Adrenal gland (tissue), 12 donors: ENCODE measurements around the gene TMED10. TPM values are rescaled to one million over a fixed set of nuclear protein-coding genes. Genes with fewer than 3 reads are reported as not detected.

Experiments
- DNase-seq, 7 donors: peaks; one replicate each; pipeline ENCODE4 v3.0.0-alpha.2; 2019 to 2020
- H3K27ac ChIP-seq, 5 donors: fragments of 200-600 bp; sonication (generic) in 4 of 5; 1 replicate in 3 of 5; 2 replicates in 2 of 5; pipeline versions ENCODE4 v1.5.1 to v1.8.0; 2016 to 2020; ENCODE audit warnings: mild to moderate bottlenecking in 1 of 5
- H3K27me3 ChIP-seq: fragments of 200-600 bp; 2 replicates; pipeline ENCODE4 v1.8.0; 2021
- H3K36me3 ChIP-seq, 2 donors: fragments of 200-600 bp; replicated peaks in 1 of 2; 1 replicate in 1 of 2; 2 replicates in 1 of 2; pipeline versions ENCODE4 v1.5.1 to v1.8.0; 2018 to 2022
- H3K4me1 ChIP-seq, 2 donors: fragments of 200-600 bp; replicated peaks in 1 of 2; 1 replicate in 1 of 2; 2 replicates in 1 of 2; pipeline versions ENCODE4 v1.5.1 to v1.8.0; 2018 to 2021
- H3K4me3 ChIP-seq, 4 donors: fragments of 200-600 bp; sonication (generic) in 3 of 4; one replicate each; pipeline ENCODE4 v1.5.1; 2016 to 2018
- H3K9me3 ChIP-seq, 3 donors: fragments of 200-600 bp; sonication (generic) in 1 of 3; replicated peaks in 1 of 3; 1 replicate in 2 of 3; 2 replicates in 1 of 3; pipeline versions ENCODE4 v1.5.1 to v1.8.0; 2016 to 2021
- CTCF ChIP-seq, 6 experiments: fragments of 450-650 bp in 4 of 6; fragments of 200-600 bp in 2 of 6; sonication (generic) in 1 of 6; IDR thresholded peaks; 1 replicate in 5 of 6; 2 replicates in 1 of 6; pipeline versions ENCODE4 v1.5.1 to v1.8.0; 2016 to 2021; ENCODE audit warnings: antibody characterized with exemption in 6 of 6, mild to moderate bottlenecking in 2 of 6, moderate library complexity in 1 of 6
- POLR2A ChIP-seq, 2 donors: fragments of 450-650 bp; IDR thresholded peaks; one replicate each; pipeline ENCODE4 v1.6.1; 2017; ENCODE audit warnings: antibody characterized with exemption in 2 of 2, mild to moderate bottlenecking in 2 of 2, moderate library complexity in 1 of 2
- WGBS, 4 donors: extraction: QIAGEN DNeasy Blood & Tissue Kit in 2 of 4; methylation state at CpG; one replicate each; pipeline versions ENCODE4 v1.1.5 to v1.1.7; 2013 to 2017; 5-methylcytosine and 5-hydroxymethylcytosine counted together
- intact Hi-C, 2 donors: fragments of 100-400 bp; cut with DNase I; formaldehyde crosslinking; loops; one replicate each; pipeline versions ENCODE4 v1.14.1 to v1.15.0; 2022 to 2023
- polyA plus RNA-seq, 3 donors: library from polyadenylated mRNA; stranded (reverse); fragments of 200-250 nt in 2 of 3; fragments of 350-450 nt in 1 of 3; fragmentation: Illumina TruSeq in 1 of 3; extraction: RNeasy Lipid Tissue Mini Kit (QIAGEN cat#74804) in 1 of 3; gene quantifications; one replicate each; pipeline ENCODE4 v1.2.3, GENCODE V29; 2013 to 2014
- total RNA-seq, 9 donors: library from RNA; depleted of rRNA in 4 of 9; stranded (reverse); fragments of >200 nt in 4 of 9; fragments of 120-200 nt in 1 of 9; fragmentation: NEBNext Ultra II Directional in 1 of 9; extraction: Animal tissue kit (Norgen Biotek cat#: 25700) in 1 of 9; gene quantifications; one replicate each; pipeline versions ENCODE4 v1.1.0 to v1.2.4, GENCODE V29; 2013 to 2023
- donor health status: healthy with polysubstance abuse.
- donor health status: Bipolar disorder and iron deficiency.
- donor health status: DM: yes; HTN: yes; CAD: no.
- donor health status: DM: no; HTN: no; CAD: no.
- donor health status: DM: no; HTN: no; CAD: no.
- donor health status: DM: yes; HTN: yes; CAD: no.

The TMED10 gene
- total and polyA plus RNA-seq, 12 donors: 33.7 to 532 (median 319) TPM

GRCh38 chr14:75107186-75107585 lies 69.2 kb downstream of the TMED10 start:
- intact Hi-C loops: no loop called here
- WGBS, 4 donors: 60 to 90% (median 75%) methylated on average over 3 of the region's 3 CpGs

GRCh38 chr14:75101491-75101890 lies 74.9 kb downstream of the TMED10 start:
- Histone ChIP-seq H3K4me1 (no peaks in the 10 kb centered on the region), H3K27me3 (no peaks in the 10 kb centered on the region), H3K4me3 (no peak overlapping the region), H3K36me3 (peaks cover 0 to 93% of the 10 kb centered on the region in 2 donors), H3K9me3 (no peaks in the 10 kb centered on the region), H3K27ac (no peak overlapping the region)
- TF ChIP-seq CTCF (IDR thresholded peaks at IDR 0.05) (no peak), POLR2A (IDR thresholded peaks at IDR 0.05) (no peak)
- no peak for DNase-seq
- intact Hi-C loops: no loop called here
- WGBS, 4 donors: 80 to 90% (median 86%) methylated on average over 4 of the region's 4 CpGs

More at GRCh38 chr14:75107186-75107585, 69.2 kb downstream of the TMED10 start:
- Histone ChIP-seq H3K27me3 (no peaks in the 10 kb centered on the region), H3K4me1 (no peaks in the 10 kb centered on the region), H3K9me3 (no peaks in the 10 kb centered on the region), H3K27ac (no peak overlapping the region), H3K36me3 (peaks cover 0 to 90% of the 10 kb centered on the region in 2 donors), H3K4me3 (no peak overlapping the region)
- no peak for DNase-seq
- no peak for TF ChIP-seq CTCF (IDR thresholded peaks at IDR 0.05)

- no peak for DNase-seq
- Histone ChIP-seq H3K9me3 (no peaks in the 10 kb centered on the region), H3K36me3 (peaks cover 0 to 94% of the 10 kb centered on the region in 2 donors), H3K4me3 (no peak overlapping the region), H3K27ac (no peak overlapping the region), H3K27me3 (no peaks in the 10 kb centered on the region), H3K4me1 (no peaks in the 10 kb centered on the region)
- intact Hi-C loops: no loop called here
- TF ChIP-seq CTCF (IDR thresholded peaks at IDR 0.05) (no peak), POLR2A (IDR thresholded peaks at IDR 0.05) (no peak)
- 42 to 54% (median 48%) methylated on average over 1 of the region's 1 CpG for WGBS, 4 donors
Observed at GRCh38 chr14:75098682-75099081, 77.7 kb downstream of the TMED10 start.

GRCh38 chr14:75098212-75098611 lies 78.2 kb downstream of the TMED10 start:
- no peak overlapping the region for H3K27ac ChIP-seq
- H3K36me3 ChIP-seq: peaks cover 0 to 94% of the 10 kb centered on the region in 2 donors
- intact Hi-C loops: no loop called here
- DNase-seq: no peak
- no peak overlapping the region for H3K4me3 ChIP-seq
- no peaks in the 10 kb centered on the region for H3K9me3 ChIP-seq
- no peaks in the 10 kb centered on the region for H3K27me3 ChIP-seq
- H3K4me1 ChIP-seq: no peaks in the 10 kb centered on the region
- TF ChIP-seq POLR2A (IDR thresholded peaks at IDR 0.05) (no peak), CTCF (IDR thresholded peaks at IDR 0.05) (no peak)
